Liver (tissue), 9 donors: ENCODE measurements around the gene RAPGEF4. TPM values are rescaled to one million over a fixed set of nuclear protein-coding genes. Genes with fewer than 3 reads are reported as not detected.
"Not testable (repeated sequence)": the region's sequence is repeated elsewhere in the genome, so short reads cannot be mapped to it uniquely, and the experiment has no call there.

ENCODE experiments used
- DNase-seq: peaks from one replicate; pipeline ENCODE4 v3.0.0-alpha.2; 2017; ENCODE audit warnings: low spot score
- H3K27ac ChIP-seq, 2 donors: one replicate each; pipeline ENCODE4 v1.7.0; 2013; ENCODE audit warnings: inconsistent platforms in 2 of 2, low read length in 2 of 2, control low read depth in 1 of 2, low read depth in 1 of 2, mild to moderate bottlenecking in 1 of 2
- H3K27me3 ChIP-seq, 4 donors: one replicate each; pipeline versions ENCODE4 v1.6.1 to v1.7.0; 2013; ENCODE audit warnings: low read length in 3 of 4, inconsistent platforms in 1 of 4, mild to moderate bottlenecking in 1 of 4, moderate library complexity in 1 of 4; ENCODE audit not compliant: control insufficient read depth in 4 of 4, insufficient read depth in 4 of 4
- H3K36me3 ChIP-seq, 4 donors: one replicate each; pipeline versions ENCODE4 v1.6.1 to v1.7.0; 2013; ENCODE audit warnings: low read length in 3 of 4, mild to moderate bottlenecking in 3 of 4, low read depth in 1 of 4, moderate library complexity in 1 of 4; ENCODE audit not compliant: control insufficient read depth in 4 of 4, insufficient read depth in 3 of 4
- H3K4me1 ChIP-seq, 4 donors: one replicate each; pipeline versions ENCODE4 v1.6.1 to v1.7.0; 2013; ENCODE audit warnings: low read length in 3 of 4, mild to moderate bottlenecking in 3 of 4, moderate library complexity in 1 of 4; ENCODE audit not compliant: control insufficient read depth in 4 of 4, insufficient read depth in 4 of 4
- H3K4me3 ChIP-seq, 3 donors: one replicate each; pipeline versions ENCODE4 v1.6.1 to v1.7.0; 2013; ENCODE audit warnings: low read length in 3 of 3, control low read depth in 1 of 3, low read depth in 1 of 3, mild to moderate bottlenecking in 1 of 3
- H3K9ac ChIP-seq, 2 donors: one replicate each; pipeline ENCODE4 v1.7.0; 2013; ENCODE audit warnings: low read length in 2 of 2, mild to moderate bottlenecking in 2 of 2, moderate library complexity in 2 of 2, control low read depth in 1 of 2, low read depth in 1 of 2
- H3K9me3 ChIP-seq, 4 donors: one replicate each; pipeline versions ENCODE4 v1.6.1 to v1.7.0; 2013; ENCODE audit warnings: low read length in 3 of 4; ENCODE audit not compliant: control insufficient read depth in 4 of 4
- ATF3 ChIP-seq: IDR thresholded peaks from 2 replicates; pipeline ENCODE4 v1.6.1; 2016; ENCODE audit warnings: antibody characterized with exemption
- CTCF ChIP-seq: fragments of 150-350 bp; IDR thresholded peaks from 2 replicates; pipeline ENCODE4 v1.5.1; 2017; ENCODE audit warnings: improper control_type of control experiment, low read depth, low read length; ENCODE audit not compliant: missing input control
- EGR1 ChIP-seq, 2 donors: IDR thresholded peaks; 2 replicates each; pipeline ENCODE4 v1.6.1; 2016 to 2018; ENCODE audit warnings: antibody characterized with exemption in 2 of 2, low read depth in 2 of 2
- FOXA1 ChIP-seq: IDR thresholded peaks from 2 replicates; pipeline ENCODE4 v1.6.1; 2016; ENCODE audit warnings: antibody characterized with exemption
- FOXA2 ChIP-seq: IDR thresholded peaks from 2 replicates; pipeline ENCODE4 v1.6.1; 2016; ENCODE audit warnings: antibody characterized with exemption
- GABPA ChIP-seq, 2 donors: IDR thresholded peaks in 1 of 2; conservative IDR thresholded peaks in 1 of 2; 2 replicates each; pipeline ENCODE4 v1.6.1; 2016; ENCODE audit warnings: antibody characterized with exemption in 2 of 2, mild to moderate bottlenecking in 1 of 2, moderate library complexity in 1 of 2
- HNF4G ChIP-seq: IDR thresholded peaks from 2 replicates; pipeline ENCODE4 v1.6.1; 2016; ENCODE audit warnings: antibody characterized with exemption
- MAX ChIP-seq: IDR thresholded peaks from 2 replicates; pipeline ENCODE4 v1.6.1; 2016; ENCODE audit warnings: antibody characterized with exemption
- RAD21 ChIP-seq, 2 donors: IDR thresholded peaks; 2 replicates each; pipeline ENCODE4 v1.6.1; 2016; ENCODE audit warnings: antibody characterized with exemption in 2 of 2, mild to moderate bottlenecking in 2 of 2
- RXRA ChIP-seq, 2 donors: IDR thresholded peaks; 2 replicates each; pipeline ENCODE4 v1.6.1; 2017 to 2018; ENCODE audit warnings: antibody characterized with exemption in 2 of 2, mild to moderate bottlenecking in 1 of 2
- SP1 ChIP-seq: IDR thresholded peaks from 2 replicates; pipeline ENCODE4 v1.6.1; 2018; ENCODE audit warnings: antibody characterized with exemption, mild to moderate bottlenecking
- TAF1 ChIP-seq: conservative IDR thresholded peaks from 2 replicates; pipeline ENCODE4 v1.6.1; 2016; ENCODE audit warnings: antibody characterized with exemption, mild to moderate bottlenecking
- YY1 ChIP-seq: IDR thresholded peaks from 2 replicates; pipeline ENCODE4 v1.6.1; 2016; ENCODE audit warnings: antibody characterized with exemption, mild to moderate bottlenecking
- ZBTB33 ChIP-seq: IDR thresholded peaks from 2 replicates; pipeline ENCODE4 v1.6.1; 2016; ENCODE audit warnings: antibody characterized with exemption
- WGBS: extraction: QIAGEN DNeasy Blood & Tissue Kit; methylation state at CpG from one replicate; pipeline ENCODE4 v1.1.7; 2013; 5-methylcytosine and 5-hydroxymethylcytosine counted together
- polyA plus RNA-seq, 2 donors: library from polyadenylated mRNA; stranded (reverse) in 1 of 2; unstranded in 1 of 2; fragments of 200-250 nt in 1 of 2; fragments of >200 nt in 1 of 2; fragmentation: Nextera tagmentation in 1 of 2; extraction: Ambion mirVana in 1 of 2; gene quantifications; one replicate each; pipeline versions ENCODE4 v1.2.1 to v1.2.3, GENCODE V29; 2013 to 2015
- total RNA-seq, 2 donors: library from RNA; depleted of rRNA; stranded (reverse); fragments of >200 nt; gene quantifications; one replicate each; pipeline ENCODE4 v1.2.3, GENCODE V29; 2014
- TF ChIP-seq, protein P1 (sequence below): IDR thresholded peaks from 2 replicates; pipeline ENCODE4 v1.6.1; 2016; ENCODE audit warnings: antibody characterized with exemption, mild to moderate bottlenecking
- donor health status: healthy.
- donor health status: healthy.
- donor health status: healthy.
- donor health status: healthy.
- donor health status: healthy.

RAPGEF4 gene
- total and polyA plus RNA-seq, 4 donors, result 1.5 to 18.2 (median 8.3) TPM

- H3K27me3 ChIP-seq, result no peaks in the 10 kb centered on the region
- H3K27ac ChIP-seq, result no peak overlapping the region
- TF ChIP-seq GABPA (IDR thresholded peaks at IDR 0.05 in 1 of 2, conservative IDR thresholded peaks at IDR 0.05 in 1 of 2), result no peak
- TF ChIP-seq FOXA2, result no peak
- no peak for TF ChIP-seq FOXA1
- no peak for TF ChIP-seq RXRA (IDR thresholded peaks at IDR 0.05)
- no peak for TF ChIP-seq EGR1 (IDR thresholded peaks at IDR 0.05; ENCODE audit: low read depth in 2 of 2)
- no peak for TF ChIP-seq TAF1
- no peak for TF ChIP-seq CTCF
- TF ChIP-seq, protein P1, sequence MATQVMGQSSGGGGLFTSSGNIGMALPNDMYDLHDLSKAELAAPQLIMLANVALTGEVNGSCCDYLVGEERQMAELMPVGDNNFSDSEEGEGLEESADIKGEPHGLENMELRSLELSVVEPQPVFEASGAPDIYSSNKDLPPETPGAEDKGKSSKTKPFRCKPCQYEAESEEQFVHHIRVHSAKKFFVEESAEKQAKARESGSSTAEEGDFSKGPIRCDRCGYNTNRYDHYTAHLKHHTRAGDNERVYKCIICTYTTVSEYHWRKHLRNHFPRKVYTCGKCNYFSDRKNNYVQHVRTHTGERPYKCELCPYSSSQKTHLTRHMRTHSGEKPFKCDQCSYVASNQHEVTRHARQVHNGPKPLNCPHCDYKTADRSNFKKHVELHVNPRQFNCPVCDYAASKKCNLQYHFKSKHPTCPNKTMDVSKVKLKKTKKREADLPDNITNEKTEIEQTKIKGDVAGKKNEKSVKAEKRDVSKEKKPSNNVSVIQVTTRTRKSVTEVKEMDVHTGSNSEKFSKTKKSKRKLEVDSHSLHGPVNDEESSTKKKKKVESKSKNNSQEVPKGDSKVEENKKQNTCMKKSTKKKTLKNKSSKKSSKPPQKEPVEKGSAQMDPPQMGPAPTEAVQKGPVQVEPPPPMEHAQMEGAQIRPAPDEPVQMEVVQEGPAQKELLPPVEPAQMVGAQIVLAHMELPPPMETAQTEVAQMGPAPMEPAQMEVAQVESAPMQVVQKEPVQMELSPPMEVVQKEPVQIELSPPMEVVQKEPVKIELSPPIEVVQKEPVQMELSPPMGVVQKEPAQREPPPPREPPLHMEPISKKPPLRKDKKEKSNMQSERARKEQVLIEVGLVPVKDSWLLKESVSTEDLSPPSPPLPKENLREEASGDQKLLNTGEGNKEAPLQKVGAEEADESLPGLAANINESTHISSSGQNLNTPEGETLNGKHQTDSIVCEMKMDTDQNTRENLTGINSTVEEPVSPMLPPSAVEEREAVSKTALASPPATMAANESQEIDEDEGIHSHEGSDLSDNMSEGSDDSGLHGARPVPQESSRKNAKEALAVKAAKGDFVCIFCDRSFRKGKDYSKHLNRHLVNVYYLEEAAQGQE, result no peak
- no peak for TF ChIP-seq RAD21 (IDR thresholded peaks at IDR 0.05)
- no peak for DNase-seq
- no peaks in the 10 kb centered on the region for H3K9me3 ChIP-seq
- H3K4me3 ChIP-seq, result no peak overlapping the region
- peaks cover 0 to 7% (median 3%) of the 10 kb centered on the region in 4 donors for H3K36me3 ChIP-seq
- H3K4me1 ChIP-seq, result no peaks in the 10 kb centered on the region
- no peak overlapping the region for H3K9ac ChIP-seq
- WGBS, result 78% methylated on average over 12 of the region's 12 CpGs
Measured at GRCh38 chr2:173037245-173038120, 301.8 kb downstream of the RAPGEF4 start.

DNA sequence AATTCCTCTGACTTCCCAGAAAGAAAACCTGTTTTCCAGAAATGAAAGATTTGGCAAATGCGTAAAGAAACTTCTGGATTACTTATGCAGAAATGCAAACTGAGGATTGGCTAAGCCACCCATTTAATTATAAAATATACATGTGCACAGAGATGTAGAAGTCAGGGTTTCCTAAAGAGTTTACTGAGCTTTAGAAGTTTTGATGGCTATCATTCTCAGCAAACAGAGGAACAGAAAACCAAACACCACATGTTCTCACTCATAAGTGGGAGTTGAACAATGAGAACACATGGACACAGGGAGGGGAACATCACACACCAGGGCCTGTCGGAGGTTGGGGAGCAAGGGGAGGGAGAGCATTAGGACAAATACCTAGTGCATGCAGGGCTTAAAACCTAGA, 302.6 kb downstream of the RAPGEF4 start:
- DNase-seq, H3K4me3 ChIP-seq, H3K9ac ChIP-seq, H3K27me3 ChIP-seq, H3K36me3 ChIP-seq, H3K4me1 ChIP-seq, H3K27ac ChIP-seq, H3K9me3 ChIP-seq: not testable (repeated sequence)
- WGBS, result 89% methylated on average over 2 of the region's 2 CpGs

DNA sequence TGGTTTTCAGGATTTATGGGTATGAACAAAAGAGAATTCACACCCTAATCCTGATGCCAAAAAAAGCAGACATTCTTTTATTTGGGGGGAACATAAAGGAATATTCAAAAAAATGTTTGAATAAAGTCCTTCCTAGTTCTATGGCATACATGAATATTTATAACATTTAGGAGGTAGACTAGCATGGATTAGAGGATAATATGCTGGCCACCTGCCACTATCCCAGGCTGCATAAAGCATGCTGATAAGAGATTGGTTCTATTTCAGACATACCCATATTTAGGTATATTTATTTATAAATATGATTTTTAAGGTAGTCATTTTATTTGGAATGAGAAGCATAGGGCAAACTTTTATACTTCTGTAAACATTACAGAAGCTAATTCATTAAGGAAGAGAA, 305.1 kb downstream of the RAPGEF4 start:
- H3K9ac ChIP-seq, result no peak overlapping the region
- TF ChIP-seq RAD21 (IDR thresholded peaks at IDR 0.05) (no peak), HNF4G (no peak), FOXA2 (no peak), TAF1 (no peak), MAX (no peak), GABPA (IDR thresholded peaks at IDR 0.05 in 1 of 2, conservative IDR thresholded peaks at IDR 0.05 in 1 of 2) (no peak), ATF3 (no peak), YY1 (no peak), SP1 (no peak), CTCF (no peak), ZBTB33 (no peak), RXRA (IDR thresholded peaks at IDR 0.05) (no peak), EGR1 (IDR thresholded peaks at IDR 0.05; ENCODE audit: low read depth in 2 of 2) (no peak), FOXA1 (no peak)

More for the DNA sequence above, 305.1 kb downstream of the RAPGEF4 start:
- Histone ChIP-seq H3K9me3 (no peaks in the 10 kb centered on the region), H3K4me3 (no peak overlapping the region), H3K27me3 (no peaks in the 10 kb centered on the region), H3K27ac (no peak overlapping the region), H3K4me1 (peaks cover 0 to 3% (median 0%) of the 10 kb centered on the region in 4 donors), H3K36me3 (peaks cover 0 to 7% (median 3%) of the 10 kb centered on the region in 4 donors)
- no peak for DNase-seq
